A549 (cell line): ENCODE data around the gene TEF. TPM values are rescaled to one million over a fixed set of nuclear protein-coding genes. Genes with fewer than 3 reads are reported as not detected.

Experiments used
- ATAC-seq, 2 experiments: fragments of 200-7000 bp in 1 of 2; fragments of >200 bp in 1 of 2; cut with Nextera tagmentation in 1 of 2; cut with Tn5 transposase in 1 of 2; 3 replicates each; pipeline versions ENCODE4 v1.8.0 to v1.9.1; 2018 to 2020; ENCODE audit warnings: mild to moderate bottlenecking in 1 of 2, moderate library complexity in 1 of 2
- CTCF ChIA-PET: fragments of 300-600 bp; sonication (Branson Sonifier 250); formaldehyde crosslinking; extraction: SDS; loops from one replicate; lab custom pipeline; 2021; ENCODE audit warnings: antibody characterized with exemption, inconsistent platforms; lab: Yijun Ruan, JAX
- POLR2A ChIA-PET: fragments of 350-600 bp; formaldehyde crosslinking; extraction: SDS; loops from one replicate; lab custom pipeline; 2021; ENCODE audit warnings: antibody characterized with exemption, inconsistent platforms; lab: Yijun Ruan, JAX
- DNase-seq, 2 experiments: peaks; one replicate each; pipeline versions ENCODE4 v3.0.0 to v3.0.0-alpha.2; 2011 to 2016; ENCODE audit warnings: low read depth in 1 of 2, low spot score in 1 of 2
- FAIRE-seq: peaks from 2 replicates; lab custom pipeline; 2011; peaks lifted over from hg19 to GRCh38; lab: Jason Lieb, UNC
- H3K27ac ChIP-seq, 2 experiments: fragments of >200 bp; sonication (Bioruptor Twin); formaldehyde crosslinking; 3 replicates each; pipeline ENCODE4 v1.5.1; 2016 to 2017
- H3K4me1 ChIP-seq: fragments of >200 bp; sonication (Bioruptor Twin); formaldehyde crosslinking; 3 replicates; pipeline ENCODE4 v1.6.1; 2016
- H3K4me2 ChIP-seq: fragments of >200 bp; sonication (Bioruptor Twin); formaldehyde crosslinking; 3 replicates; pipeline ENCODE4 v1.6.1; 2016
- H3K4me3 ChIP-seq: fragments of >200 bp; sonication (Bioruptor Twin); formaldehyde crosslinking; 3 replicates; pipeline ENCODE4 v1.5.1; 2016
- H3K9me3 ChIP-seq: fragments of >200 bp; sonication (Bioruptor Twin); formaldehyde crosslinking; 3 replicates; pipeline ENCODE4 v1.6.1; 2016
- ATOH8 ChIP-seq: fragments of 250-450 bp; sonication (Bioruptor Pico); IDR thresholded peaks from 2 replicates; pipeline ENCODE4 v1.5.0; 2020; ENCODE audit warnings: low read depth, mild to moderate bottlenecking, moderate library complexity
- CEBPB ChIP-seq, 2 experiments: fragments of >200 bp in 1 of 2; sonication (Bioruptor Twin) in 1 of 2; formaldehyde crosslinking in 1 of 2; IDR thresholded peaks; 2 replicates each; pipeline ENCODE4 v1.6.1; 2012 to 2016
- CTCF ChIP-seq: fragments of >200 bp; sonication (Bioruptor Twin); formaldehyde crosslinking; IDR thresholded peaks from 3 replicates; pipeline ENCODE4 v1.5.1; 2016
- E2F6 ChIP-seq: IDR thresholded peaks from 2 replicates; pipeline ENCODE4 v1.6.1; 2012; ENCODE audit warnings: low read depth, borderline replicate concordance
- FOSL2 ChIP-seq, 2 experiments: fragments of 450-650 bp in 1 of 2; fragments of >200 bp in 1 of 2; sonication (Bioruptor Twin) in 1 of 2; formaldehyde crosslinking; IDR thresholded peaks; 2 replicates each; pipeline versions ENCODE4 v1.5.0 to v1.6.1; 2016 to 2020; ENCODE audit warnings: mild to moderate bottlenecking in 1 of 2, moderate library complexity in 1 of 2
- HEYL ChIP-seq: fragments of 250-450 bp; sonication (Bioruptor Pico); IDR thresholded peaks from 2 replicates; pipeline ENCODE4 v1.8.0; 2021; ENCODE audit warnings: mild to moderate bottlenecking, moderate library complexity
- HMGXB4 ChIP-seq: fragments of 250-450 bp; sonication (Bioruptor Pico); IDR thresholded peaks from 2 replicates; pipeline ENCODE4 v1.5.0; 2021; ENCODE audit warnings: mild to moderate bottlenecking, moderate library complexity, borderline replicate concordance
- HOXB5 ChIP-seq: fragments of 250-450 bp; sonication (Bioruptor Pico); IDR thresholded peaks from 2 replicates; pipeline ENCODE4 v1.5.0; 2020; ENCODE audit warnings: mild to moderate bottlenecking, moderate library complexity
- JUNB ChIP-seq: fragments of >200 bp; sonication (Bioruptor Twin); formaldehyde crosslinking; IDR thresholded peaks from 2 replicates; pipeline ENCODE4 v1.6.1; 2016
- KDM1A ChIP-seq: fragments of 200-600 bp; sonication (generic); IDR thresholded peaks from 2 replicates; pipeline ENCODE4 v1.6.1; 2016; ENCODE audit warnings: low read depth, mild to moderate bottlenecking
- KDM5A ChIP-seq: fragments of 200-600 bp; sonication (generic); IDR thresholded peaks from 2 replicates; pipeline ENCODE4 v1.6.1; 2016; ENCODE audit warnings: antibody characterized with exemption, mild to moderate bottlenecking
- MAX ChIP-seq: IDR thresholded peaks from 2 replicates; pipeline ENCODE4 v1.6.1; 2012
- NFE2L2 ChIP-seq: fragments of 150-350 bp; conservative IDR thresholded peaks from 2 replicates; pipeline ENCODE4 v1.6.1; 2014; ENCODE audit warnings: low read length
- PHF8 ChIP-seq: fragments of 200-600 bp; sonication (generic); IDR thresholded peaks from 2 replicates; pipeline ENCODE4 v1.6.1; 2016; ENCODE audit warnings: low read depth, mild to moderate bottlenecking, antibody characterized with exemption, moderate library complexity, borderline replicate concordance
- POLR2AphosphoS2 ChIP-seq: conservative IDR thresholded peaks from 2 replicates; pipeline ENCODE4 v1.6.1; 2012; ENCODE audit warnings: low read length, improper control_type of control experiment, inconsistent platforms
- RARB ChIP-seq: fragments of 250-450 bp; sonication (Bioruptor Pico); IDR thresholded peaks from 2 replicates; pipeline ENCODE4 v1.8.0; 2021; ENCODE audit warnings: mild to moderate bottlenecking, moderate library complexity
- SREBF2 ChIP-seq: fragments of 450-650 bp; IDR thresholded peaks from 2 replicates; pipeline ENCODE4 v1.6.1; 2014; ENCODE audit warnings: mild to moderate bottlenecking, moderate library complexity
- USF2 ChIP-seq: fragments of 450-650 bp; IDR thresholded peaks from 2 replicates; pipeline ENCODE4 v1.6.1; 2014; ENCODE audit warnings: antibody characterized with exemption
- ZFP36 ChIP-seq: fragments of 450-650 bp; IDR thresholded peaks from 2 replicates; pipeline ENCODE4 v1.6.1; 2014; ENCODE audit warnings: borderline replicate concordance; ENCODE audit not compliant: partially characterized antibody
- ZNF302 ChIP-seq: fragments of 250-450 bp; sonication (Bioruptor Pico); IDR thresholded peaks from 2 replicates; pipeline ENCODE4 v1.9.0; 2021; ENCODE audit warnings: inconsistent platforms, mild to moderate bottlenecking, moderate library complexity
- WGBS: methylation state at CpG from one replicate; pipeline ENCODE4 v1.1.6; 2017; ENCODE audit errors: missing lambda C conversion rate; 5-methylcytosine and 5-hydroxymethylcytosine counted together
- polyA plus RNA-seq, 4 experiments: library from polyadenylated mRNA; depleted of rRNA in 3 of 4; stranded (reverse); fragments of >200 nt; fragmentation: RNase III in 1 of 4; extraction: RNeasy Plus Mini Kit Qiagen cat#74134 plus additional on column Dnase treatment in 1 of 4; gene quantifications; 2 replicates in 3 of 4; 3 replicates in 1 of 4; pipeline ENCODE4 v1.2.3, GENCODE V29; 2011 to 2017

TEF gene
- polyA plus RNA-seq, 2 of the 4 experiments (the other 2 are of a cell fraction), result 1.4 to 2.8 TPM

- CTCF ChIA-PET, result no interaction called here
Measured at GRCh38 chr22:41339823-41340222, 41.9 kb upstream of the TEF start.

GRCh38 chr22:41340357-41340756 lies 41.4 kb upstream of the TEF start:
- FAIRE-seq (no peak), ATAC-seq (no peak), DNase-seq (no peak)
- no peak overlapping the region for H3K4me2 ChIP-seq
- TF ChIP-seq JUNB (no peak), FOSL2 (IDR thresholded peaks at IDR 0.05) (no peak), FOSL2 (CRISPR knock-in tag; IDR thresholded peaks at IDR 0.05) (no peak), HMGXB4 (CRISPR knock-in tag) (no peak), USF2 (no peak), CEBPB (IDR thresholded peaks at IDR 0.05) (no peak), RARB (CRISPR knock-in tag) (no peak), MAX (no peak), SREBF2 (no peak), ZNF302 (no peak), KDM5A (no peak), NFE2L2 (no peak), E2F6 (no peak), ATOH8 (no peak), POLR2AphosphoS2 (no peak), HOXB5 (no peak)
- no peaks in the 10 kb centered on the region for H3K9me3 ChIP-seq
- no peak overlapping the region for H3K4me3 ChIP-seq
- 67% methylated on average over 3 of the region's 11 CpGs for whole genome bisulfite sequencing
- no peak overlapping the region for H3K27ac ChIP-seq
- no peaks in the 10 kb centered on the region for H3K4me1 ChIP-seq
- POLR2A ChIA-PET, result no interaction called here
- CTCF ChIA-PET, result no interaction called here

More at GRCh38 chr22:41339823-41340222, 41.9 kb upstream of the TEF start:
- H3K4me3 ChIP-seq, result no peak overlapping the region
- no peak for ATAC-seq
- DNase-seq, result no peak
- POLR2A ChIA-PET, result no interaction called here
- WGBS, result 100% methylated on average over 11 of the region's 18 CpGs
- no peaks in the 10 kb centered on the region for H3K4me1 ChIP-seq
- H3K27ac ChIP-seq, result no peak overlapping the region
- no peak overlapping the region for H3K4me2 ChIP-seq
- no peak for FAIRE-seq
- TF ChIP-seq CTCF, result no peak
- TF ChIP-seq PHF8, result no peak
- TF ChIP-seq ZFP36, result no peak
- no peak for TF ChIP-seq HEYL (CRISPR knock-in tag)
- no peak for TF ChIP-seq CEBPB (IDR thresholded peaks at IDR 0.05)
- no peak for TF ChIP-seq KDM1A
- no peaks in the 10 kb centered on the region for H3K9me3 ChIP-seq
